B cell (primary cell): ENCODE data around the gene MFRP. TPM values are rescaled to one million over a fixed set of nuclear protein-coding genes. Genes with fewer than 3 reads are reported as not detected.
A peak's percentile ranks its signal among the peaks of the same experiment; 100 is the strongest.

Experiments
- ATAC-seq: fragments of 200-7000 bp; cut with Tn5 transposase; one replicate; pipeline ENCODE4 v1.10.0; 2021; ENCODE audit warnings: low read depth, mild to moderate bottlenecking, moderate number of reproducible peaks, moderate library complexity
- CTCF ChIA-PET: fragments of 350-600 bp; sonication (Branson Sonifier 250); formaldehyde crosslinking; loops from one replicate; lab custom pipeline; 2021; ENCODE audit warnings: antibody characterized with exemption, inconsistent platforms; lab: Charles Lee
- POLR2A ChIA-PET: fragments of 350-600 bp; sonication (Branson Sonifier 250); formaldehyde crosslinking; loops from one replicate; lab custom pipeline; 2021; ENCODE audit warnings: antibody characterized with exemption; lab: Charles Lee
- DNase-seq: peaks from one replicate; pipeline ENCODE4 v3.0.0; 2013
- H2AFZ ChIP-seq: 2 replicates; pipeline ENCODE4 v1.6.1; 2012; ENCODE audit warnings: mild to moderate bottlenecking, low read depth, low read length; ENCODE audit not compliant: insufficient read depth, poor library complexity, severe bottlenecking
- H3K27ac ChIP-seq, 2 donors: 1 replicate in 1 of 2; 2 replicates in 1 of 2; pipeline ENCODE4 v1.5.1; 2012 to 2013; ENCODE audit warnings: low read length in 2 of 2, mild to moderate bottlenecking in 2 of 2, moderate library complexity in 1 of 2
- H3K27me3 ChIP-seq, 4 experiments: fragments of 200-600 bp in 1 of 4; sonication (generic) in 1 of 4; replicated peaks in 1 of 4; 1 replicate in 2 of 4; 2 replicates in 2 of 4; pipeline versions ENCODE4 v1.6.1 to v1.7.0; 2013 to 2016; ENCODE audit warnings: low read length in 3 of 4, mild to moderate bottlenecking in 2 of 4, mixed read lengths in 1 of 4, moderate library complexity in 1 of 4; ENCODE audit not compliant: insufficient read depth in 4 of 4, control insufficient read depth in 3 of 4; ENCODE audit errors: control extremely low read depth in 1 of 4
- H3K36me3 ChIP-seq, 2 experiments: replicated peaks in 1 of 2; 1 replicate in 1 of 2; 2 replicates in 1 of 2; pipeline versions ENCODE4 v1.6.1 to v1.7.1; 2013; ENCODE audit warnings: low read length in 1 of 2; ENCODE audit not compliant: insufficient read depth in 2 of 2, control insufficient read depth in 1 of 2; ENCODE audit errors: control extremely low read depth in 1 of 2, extremely low read depth in 1 of 2
- H3K4me1 ChIP-seq, 2 donors: fragments of 200-600 bp in 1 of 2; sonication (generic) in 1 of 2; 1 replicate in 1 of 2; 2 replicates in 1 of 2; pipeline versions ENCODE4 v1.5.1 to v1.6.1; 2013 to 2017; ENCODE audit warnings: low read length in 2 of 2; ENCODE audit not compliant: control insufficient read depth in 2 of 2, insufficient read depth in 2 of 2
- H3K4me2 ChIP-seq: replicated peaks from 2 replicates; pipeline ENCODE3; 2012; ENCODE audit warnings: mild to moderate bottlenecking, low read depth, low read length; ENCODE audit not compliant: poor library complexity, severe bottlenecking
- H3K4me3 ChIP-seq, 5 experiments: fragments of 200-600 bp in 1 of 5; sonication (generic) in 1 of 5; 1 replicate in 3 of 5; 2 replicates in 2 of 5; pipeline versions ENCODE4 v1.5.1 to v1.7.0; 2011 to 2016; ENCODE audit warnings: low read length in 4 of 5, mild to moderate bottlenecking in 4 of 5, low read depth in 2 of 5, control low read depth in 1 of 5, moderate library complexity in 1 of 5; ENCODE audit not compliant: insufficient read depth in 1 of 5; ENCODE audit errors: control extremely low read depth in 1 of 5, extremely low read depth in 1 of 5
- H3K79me2 ChIP-seq: fragments of 200-600 bp; sonication (generic); one replicate; pipeline ENCODE4 v1.6.0; 2016; ENCODE audit warnings: low read length; ENCODE audit not compliant: control insufficient read depth, insufficient read depth
- H3K9ac ChIP-seq: fragments of 200-600 bp; sonication (generic); 2 replicates; pipeline ENCODE4 v1.6.1; 2017; ENCODE audit warnings: mild to moderate bottlenecking, low read length, moderate library complexity
- H3K9me3 ChIP-seq, 3 donors: one replicate each; pipeline versions ENCODE4 v1.6.1 to v1.7.1; 2013; ENCODE audit warnings: low read length in 2 of 3; ENCODE audit not compliant: control insufficient read depth in 2 of 3, insufficient read depth in 1 of 3; ENCODE audit errors: control extremely low read depth in 1 of 3
- H4K20me1 ChIP-seq: 2 replicates; pipeline ENCODE4 v1.6.0; 2012; ENCODE audit warnings: mild to moderate bottlenecking, low read length; ENCODE audit not compliant: insufficient read depth, control insufficient read depth, poor library complexity, severe bottlenecking
- H3K27ac Mint-ChIP-seq: one replicate; pipeline ENCODE4 v1.8.0; 2021; ENCODE audit warnings: mixed read lengths
- H3K27me3 Mint-ChIP-seq: one replicate; pipeline ENCODE4 v1.8.0; 2021; ENCODE audit warnings: mixed read lengths
- H3K4me1 Mint-ChIP-seq: one replicate; pipeline ENCODE4 v1.8.0; 2021; ENCODE audit warnings: mixed read lengths
- H3K4me3 Mint-ChIP-seq: one replicate; pipeline ENCODE4 v1.8.0; 2021; ENCODE audit warnings: mixed read lengths
- H3K9me3 Mint-ChIP-seq: one replicate; pipeline ENCODE4 v1.8.0; 2022; ENCODE audit warnings: mixed read lengths; ENCODE audit not compliant: insufficient read depth
- EZH2 ChIP-seq: IDR thresholded peaks from 2 replicates; pipeline ENCODE4 v1.6.1; 2012; ENCODE audit warnings: borderline replicate concordance, low read depth, mild to moderate bottlenecking, moderate library complexity, low read length; ENCODE audit not compliant: insufficient read depth, poor library complexity, severe bottlenecking
- WGBS: methylation state at CpG from one replicate; pipeline ENCODE4 v1.1.5; 2013; ENCODE audit warnings: missing lambda C conversion rate; ENCODE audit not compliant: insufficient coverage; 5-methylcytosine and 5-hydroxymethylcytosine counted together
- intact Hi-C: fragments of 100-400 bp; cut with micrococcal nuclease; formaldehyde crosslinking; loops from one replicate; pipeline ENCODE4 v1.10.0; 2022
- polyA plus RNA-seq: library from polyadenylated mRNA; depleted of rRNA; stranded (reverse); fragments of >200 nt; gene quantifications from 2 replicates; pipeline ENCODE4 v1.2.3, GENCODE V29; 2012
- total RNA-seq, 2 donors: library from RNA; stranded (reverse); fragments of 120-200 nt in 1 of 2; gene quantifications; 1 replicate in 1 of 2; 2 replicates in 1 of 2; pipeline versions ENCODE4 v1.2.3 to v1.2.4, GENCODE V29; 2013 to 2022
- TF ChIP-seq, protein P1 (sequence below): fragments of 200-600 bp; IDR thresholded peaks from one replicate; pipeline ENCODE4 v1.8.0; 2022; ENCODE audit warnings: antibody characterized with exemption, mild to moderate bottlenecking

Gene MFRP
- total and polyA plus RNA-seq, 2 donors (not counting 1 experiment from before 2014, with no cell fraction given) = not detected

DNA sequence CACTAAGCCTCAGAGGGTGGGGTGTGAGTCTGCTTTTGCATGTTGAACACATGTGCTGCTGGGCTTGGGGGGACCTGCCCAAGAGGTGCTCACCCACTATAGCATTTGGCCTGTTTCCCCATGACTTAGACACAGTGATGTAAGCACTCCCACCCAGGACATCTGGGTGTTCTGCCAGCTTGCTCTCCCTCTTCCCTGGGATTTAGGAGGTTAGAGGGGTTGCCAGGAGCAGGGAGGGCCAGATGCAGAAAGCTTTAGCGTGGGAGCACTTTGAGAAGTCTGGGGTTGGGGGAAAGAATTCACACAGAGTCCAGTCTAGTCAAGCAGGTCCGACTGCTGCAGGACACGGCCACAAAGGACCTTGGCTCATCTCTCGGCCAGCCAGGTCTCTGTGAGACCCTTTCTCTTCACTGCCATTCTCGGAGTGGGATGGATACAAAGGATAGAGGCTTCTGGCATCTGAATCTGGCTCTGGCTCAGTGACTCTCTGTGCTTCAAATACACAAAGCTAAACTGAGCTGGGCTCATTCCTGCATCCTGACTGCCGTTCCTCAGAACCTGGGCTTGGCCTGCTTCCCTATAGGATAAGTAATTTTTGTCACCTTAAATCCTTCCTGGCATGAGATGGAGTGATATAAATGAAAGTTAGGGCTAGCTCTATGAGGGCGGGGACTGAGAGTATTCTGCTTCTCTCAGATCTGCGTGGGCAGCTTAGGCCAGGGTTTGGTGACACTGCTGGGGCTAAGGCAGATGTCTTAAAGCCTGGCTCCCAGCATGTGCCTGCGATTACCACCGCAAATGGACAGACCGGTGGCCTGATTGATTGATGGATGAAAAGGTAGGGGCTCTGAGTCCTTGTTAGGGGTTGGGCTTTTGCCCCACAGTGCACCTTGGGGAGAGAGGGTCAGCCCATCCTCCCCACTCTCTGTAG is 20.4 kb upstream of the MFRP start:
- no peak overlapping the region for H3K27ac Mint-ChIP-seq
- no peaks in the 10 kb centered on the region for H3K9me3 Mint-ChIP-seq
- H3K27ac ChIP-seq = no peak overlapping the region
- peaks cover 69% of the 10 kb centered on the region for H3K27me3 Mint-ChIP-seq
- no peak for DNase-seq
- no peaks in the 10 kb centered on the region for H3K36me3 ChIP-seq
- ATAC-seq = no peak
- 88% methylated on average over 5 of the region's 11 CpGs for WGBS
- H3K4me3 Mint-ChIP-seq = no peak overlapping the region
- no peak overlapping the region for H2AFZ ChIP-seq
- peaks cover 0 to 19% (median 0%) of the 10 kb centered on the region in 3 donors for H3K9me3 ChIP-seq
- intact Hi-C loops = no loop called here
- no peaks in the 10 kb centered on the region for H4K20me1 ChIP-seq
- H3K79me2 ChIP-seq = no peaks in the 10 kb centered on the region
- TF ChIP-seq, protein P1, sequence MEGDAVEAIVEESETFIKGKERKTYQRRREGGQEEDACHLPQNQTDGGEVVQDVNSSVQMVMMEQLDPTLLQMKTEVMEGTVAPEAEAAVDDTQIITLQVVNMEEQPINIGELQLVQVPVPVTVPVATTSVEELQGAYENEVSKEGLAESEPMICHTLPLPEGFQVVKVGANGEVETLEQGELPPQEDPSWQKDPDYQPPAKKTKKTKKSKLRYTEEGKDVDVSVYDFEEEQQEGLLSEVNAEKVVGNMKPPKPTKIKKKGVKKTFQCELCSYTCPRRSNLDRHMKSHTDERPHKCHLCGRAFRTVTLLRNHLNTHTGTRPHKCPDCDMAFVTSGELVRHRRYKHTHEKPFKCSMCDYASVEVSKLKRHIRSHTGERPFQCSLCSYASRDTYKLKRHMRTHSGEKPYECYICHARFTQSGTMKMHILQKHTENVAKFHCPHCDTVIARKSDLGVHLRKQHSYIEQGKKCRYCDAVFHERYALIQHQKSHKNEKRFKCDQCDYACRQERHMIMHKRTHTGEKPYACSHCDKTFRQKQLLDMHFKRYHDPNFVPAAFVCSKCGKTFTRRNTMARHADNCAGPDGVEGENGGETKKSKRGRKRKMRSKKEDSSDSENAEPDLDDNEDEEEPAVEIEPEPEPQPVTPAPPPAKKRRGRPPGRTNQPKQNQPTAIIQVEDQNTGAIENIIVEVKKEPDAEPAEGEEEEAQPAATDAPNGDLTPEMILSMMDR = no peak
- TF ChIP-seq EZH2 = no peak
- peaks cover 15 to 19% of the 10 kb centered on the region in 2 donors for H3K4me1 ChIP-seq
- no peak overlapping the region for H3K4me3 ChIP-seq
- ChIA-PET POLR2A (interaction anchor here (0.6 kb wide), 1 partner anchor 29 kb away, joined by 11 read pairs; no protein-coding TSS in a partner anchor), CTCF (interaction anchor here (1.5 to 3.6 kb wide), 3 partner anchors 10 to 12 kb away, joined by 3 to 16 read pairs (median 4); no protein-coding TSS in a partner anchor)
- H3K4me2 ChIP-seq = no peak overlapping the region
- no peak overlapping the region for H3K9ac ChIP-seq
- H3K4me1 Mint-ChIP-seq = peaks cover 13% of the 10 kb centered on the region
- H3K27me3 ChIP-seq = peaks cover 0 to 58% (median 27%) of the 10 kb centered on the region in 4 experiments

DNA sequence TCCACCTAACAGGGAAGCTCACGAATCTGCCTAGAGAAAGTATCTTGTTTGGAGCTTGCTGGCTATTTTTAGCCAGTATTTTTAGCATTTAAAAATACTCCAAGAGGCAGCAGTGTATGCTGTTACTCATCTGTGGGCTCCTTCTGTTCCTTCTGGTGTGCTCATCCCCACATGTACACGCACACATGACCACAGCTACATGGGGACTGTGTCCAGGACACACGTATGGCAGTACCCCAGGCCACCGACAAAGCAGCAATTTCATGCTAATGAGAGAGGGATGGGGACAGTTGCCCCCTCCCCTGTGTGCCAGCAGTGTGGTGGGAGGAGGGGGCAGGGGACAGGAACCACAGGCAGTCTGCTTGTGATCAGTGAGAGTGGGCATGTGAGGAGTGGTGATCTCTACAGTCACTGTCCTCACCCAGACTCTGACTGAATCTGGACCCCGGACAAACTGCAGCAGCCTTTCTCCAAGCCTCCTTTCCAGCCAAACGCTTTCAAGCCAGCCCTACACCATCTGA is 18.6 kb upstream of the MFRP start:
- Mint-ChIP-seq H3K27ac (no peak overlapping the region), H3K4me3 (peak overlapping the region; percentile 89), H3K9me3 (no peaks in the 10 kb centered on the region), H3K4me1 (peaks cover 13% of the 10 kb centered on the region), H3K27me3 (peaks cover 62% of the 10 kb centered on the region)
- no peak for DNase-seq
- ChIA-PET POLR2A (no interaction called here), CTCF (interaction anchor here (1.5 kb wide), 1 partner anchor 9 kb away, joined by 9 read pairs; no protein-coding TSS in a partner anchor)
- no peak for ATAC-seq
- Histone ChIP-seq H3K27ac (no peak overlapping the region), H3K9ac (no peak overlapping the region), H3K27me3 (peaks cover 0 to 56% (median 27%) of the 10 kb centered on the region in 4 experiments), H4K20me1 (no peaks in the 10 kb centered on the region), H2AFZ (no peak overlapping the region), H3K36me3 (no peaks in the 10 kb centered on the region), H3K4me1 (peaks cover 15 to 19% of the 10 kb centered on the region in 2 donors), H3K4me2 (no peak overlapping the region), H3K79me2 (no peaks in the 10 kb centered on the region), H3K9me3 (peaks cover 0 to 19% (median 0%) of the 10 kb centered on the region in 3 donors), H3K4me3 (no peak overlapping the region)
- WGBS = 87% methylated on average over 4 of the region's 6 CpGs
- TF ChIP-seq, protein P1 = no peak
- no peak for TF ChIP-seq EZH2
- intact Hi-C loops = no loop called here
